ENCODE measurements around the gene GPR37L1. TPM values are rescaled to one million over a fixed set of nuclear protein-coding genes. Genes with fewer than 3 reads are reported as not detected.

Gene GPR37L1
- total and polyA plus RNA-seq, 7 experiments from 2014 or later: 0.02 to 0.09 TPM; not detected in 5

- H3K36me3 Mint-ChIP-seq: peaks cover 18 to 61% (median 25%) of the 10 kb centered on the region in 5 donors
- H3K27ac Mint-ChIP-seq: peak overlapping the region; percentile 26 to 87 (median 64)
- intact Hi-C loops (cut with micrococcal nuclease): loop anchor here (1.0 to 5.0 kb wide), 5 partner anchors 9 to 732 kb away; partner anchors contain the start of gene RABIF (in 1 of the 2)
- Histone ChIP-seq H3K4me3 (ENCODE audit: low read length) (no peak overlapping the region), H3K9me3 (ENCODE audit: control insufficient read depth in 2 of 3, low read length in 3 of 3) (no peaks in the 10 kb centered on the region), H3K27ac (ENCODE audit: low read depth, low read length) (peak overlapping the region; percentile 47), H3K4me1 (ENCODE audit: control insufficient read depth in 2 of 2, insufficient read depth in 2 of 2, low read length in 2 of 2) (peaks cover 30 to 36% of the 10 kb centered on the region in 2 donors), H3K27me3 (ENCODE audit: control insufficient read depth in 2 of 2, insufficient read depth in 2 of 2, low read length in 2 of 2) (no peaks in the 10 kb centered on the region), H3K36me3 (ENCODE audit: control insufficient read depth in 2 of 3, insufficient read depth in 3 of 3, low read length in 3 of 3) (peaks cover 24 to 75% (median 38%) of the 10 kb centered on the region in 3 experiments)
- CTCF ChIA-PET: interaction anchor here (0.7 to 2.7 kb wide), 10 partner anchors 10 to 160 kb away, joined by 3 to 19 read pairs (median 6); partner anchors contain the start of gene LGR6
- peaks cover 28 to 62% (median 55%) of the 10 kb centered on the region in 7 donors for H3K4me1 Mint-ChIP-seq
- H3K9me3 Mint-ChIP-seq: no peaks in the 10 kb centered on the region
- H3K27me3 Mint-ChIP-seq: no peaks in the 10 kb centered on the region
- peak overlapping the region in 2 of 10 donors; percentile 20 to 41 for H3K4me3 Mint-ChIP-seq
- POLR2A ChIA-PET: interaction anchor here (0.6 to 1.9 kb wide), 3 partner anchors 10 to 58 kb away, joined by 3 to 6 read pairs (median 3); no protein-coding TSS in a partner anchor
- ATAC-seq (no peak), DNase-seq (no peak)
Observed at GRCh38 chr1:202155478-202156021, 32.8 kb downstream of the GPR37L1 start.

- peak overlapping the region; percentile 19 to 87 (median 69) for H3K27ac Mint-ChIP-seq
Observed at GRCh38 chr1:202156590-202156989, 33.9 kb downstream of the GPR37L1 start.

GRCh38 chr1:202157945-202158344 lies 35.2 kb downstream of the GPR37L1 start:
- Histone ChIP-seq H3K9me3 (ENCODE audit: control insufficient read depth in 2 of 3, low read length in 3 of 3) (no peaks in the 10 kb centered on the region), H3K27me3 (ENCODE audit: control insufficient read depth in 2 of 2, insufficient read depth in 2 of 2, low read length in 2 of 2) (no peaks in the 10 kb centered on the region), H3K4me1 (ENCODE audit: control insufficient read depth in 2 of 2, insufficient read depth in 2 of 2, low read length in 2 of 2) (peaks cover 54 to 60% of the 10 kb centered on the region in 2 donors), H3K27ac (ENCODE audit: low read depth, low read length) (peak overlapping the region; percentile 90), H3K36me3 (ENCODE audit: control insufficient read depth in 2 of 3, insufficient read depth in 3 of 3, low read length in 3 of 3) (peaks cover 6 to 51% (median 15%) of the 10 kb centered on the region in 3 experiments), H3K4me3 (ENCODE audit: low read length) (no peak overlapping the region)
- Mint-ChIP-seq H3K4me3 (peak overlapping the region in 6 of 10 donors; percentile 57 to 99 (median 98)), H3K27ac (peak overlapping the region in 8 of 9 donors; percentile 36 to 98 (median 79)), H3K27me3 (no peaks in the 10 kb centered on the region), H3K36me3 (peaks cover 10 to 49% (median 17%) of the 10 kb centered on the region in 5 donors), H3K4me1 (peaks cover 40 to 83% (median 71%) of the 10 kb centered on the region in 7 donors), H3K9me3 (no peaks in the 10 kb centered on the region)
- intact Hi-C loops (cut with micrococcal nuclease): loop anchor here in 1 of 2 donors (5.0 kb wide), 1 partner anchor 729 kb away; the partner anchor contains the start of gene RABIF
- POLR2A ChIA-PET: interaction anchor here (1.0 kb wide), 1 partner anchor 10 kb away, joined by 3 read pairs; no protein-coding TSS in a partner anchor
- CTCF ChIA-PET: no interaction called here
- ATAC-seq: no peak
- no peak for DNase-seq

More at GRCh38 chr1:202156590-202156989, 33.9 kb downstream of the GPR37L1 start:
- H3K27me3 Mint-ChIP-seq: no peaks in the 10 kb centered on the region
- Histone ChIP-seq H3K9me3 (ENCODE audit: control insufficient read depth in 2 of 3, low read length in 3 of 3) (no peaks in the 10 kb centered on the region), H3K4me3 (ENCODE audit: low read length) (no peak overlapping the region), H3K27me3 (ENCODE audit: control insufficient read depth in 2 of 2, insufficient read depth in 2 of 2, low read length in 2 of 2) (no peaks in the 10 kb centered on the region), H3K4me1 (ENCODE audit: control insufficient read depth in 2 of 2, insufficient read depth in 2 of 2, low read length in 2 of 2) (peaks cover 40 to 46% of the 10 kb centered on the region in 2 donors), H3K36me3 (ENCODE audit: control insufficient read depth in 2 of 3, insufficient read depth in 3 of 3, low read length in 3 of 3) (peaks cover 17 to 65% (median 28%) of the 10 kb centered on the region in 3 experiments), H3K27ac (ENCODE audit: low read depth, low read length) (peak overlapping the region; percentile 22)
- H3K9me3 Mint-ChIP-seq: no peaks in the 10 kb centered on the region
- ChIA-PET POLR2A (interaction anchor here (0.6 to 1.9 kb wide), 5 partner anchors 8 to 311 kb away, joined by 3 to 6 read pairs (median 3); no protein-coding TSS in a partner anchor), CTCF (interaction anchor here (0.6 to 2.7 kb wide), 4 partner anchors 21 to 159 kb away, joined by 3 to 19 read pairs (median 10); no protein-coding TSS in a partner anchor)
- intact Hi-C loops (cut with micrococcal nuclease): loop anchor here in 1 of 2 donors (5.0 kb wide), 1 partner anchor 731 kb away; the partner anchor contains the start of gene RABIF
- peaks cover 34 to 69% (median 60%) of the 10 kb centered on the region in 7 donors for H3K4me1 Mint-ChIP-seq
- H3K4me3 Mint-ChIP-seq: peak overlapping the region in 4 of 10 donors; percentile 20 to 59 (median 36)
- H3K36me3 Mint-ChIP-seq: peaks cover 10 to 52% (median 17%) of the 10 kb centered on the region in 5 donors
- ATAC-seq: no peak
- no peak for DNase-seq

GRCh38 chr1:202158810-202159533 lies 36.3 kb downstream of the GPR37L1 start:
- POLR2A ChIA-PET: interaction anchor here (0.6 to 4.3 kb wide), 2 partner anchors 8 to 14 kb away, joined by 3 to 54 read pairs; partner anchors contain the start of gene ARL8A
- Histone ChIP-seq H3K4me1 (ENCODE audit: control insufficient read depth in 2 of 2, insufficient read depth in 2 of 2, low read length in 2 of 2) (peaks cover 64 to 70% of the 10 kb centered on the region in 2 donors), H3K27ac (ENCODE audit: low read depth, low read length) (peak overlapping the region; percentile 90), H3K27me3 (ENCODE audit: control insufficient read depth in 2 of 2, insufficient read depth in 2 of 2, low read length in 2 of 2) (no peaks in the 10 kb centered on the region), H3K9me3 (ENCODE audit: control insufficient read depth in 2 of 3, low read length in 3 of 3) (no peaks in the 10 kb centered on the region), H3K36me3 (ENCODE audit: control insufficient read depth in 2 of 3, insufficient read depth in 3 of 3, low read length in 3 of 3) (peaks cover 6 to 41% (median 12%) of the 10 kb centered on the region in 3 experiments), H3K4me3 (ENCODE audit: low read length) (peak overlapping the region; percentile 98)
- Mint-ChIP-seq H3K4me1 (peaks cover 43 to 93% (median 78%) of the 10 kb centered on the region in 7 donors), H3K4me3 (peak overlapping the region; percentile 91 to 99 (median 98)), H3K36me3 (peaks cover 6 to 41% (median 11%) of the 10 kb centered on the region in 5 donors), H3K27me3 (no peaks in the 10 kb centered on the region), H3K27ac (peak overlapping the region; percentile 97 to 99 (median 98)), H3K9me3 (no peaks in the 10 kb centered on the region)
- intact Hi-C loops (cut with micrococcal nuclease): loop anchor here in 1 of 2 donors (1.0 to 5.0 kb wide), 2 partner anchors 14 to 728 kb away; partner anchors contain the start of gene RABIF
- ATAC-seq (no peak), DNase-seq (no peak)
- CTCF ChIA-PET: interaction anchor here (0.6 to 1.7 kb wide), 2 partner anchors 8 to 23 kb away, joined by 5 to 11 read pairs; no protein-coding TSS in a partner anchor

GRCh38 chr1:202159534-202160371 lies 37.0 kb downstream of the GPR37L1 start:
- no peaks in the 10 kb centered on the region for H3K27me3 Mint-ChIP-seq
- peaks cover 47 to 98% (median 82%) of the 10 kb centered on the region in 7 donors for H3K4me1 Mint-ChIP-seq
- H3K36me3 Mint-ChIP-seq: peaks cover 3 to 36% (median 9%) of the 10 kb centered on the region in 5 donors
- Histone ChIP-seq H3K27ac (ENCODE audit: low read depth, low read length) (peak overlapping the region; percentile 90), H3K36me3 (ENCODE audit: control insufficient read depth in 2 of 3, insufficient read depth in 3 of 3, low read length in 3 of 3) (peaks cover 4 to 33% (median 6%) of the 10 kb centered on the region in 3 experiments), H3K27me3 (ENCODE audit: control insufficient read depth in 2 of 2, insufficient read depth in 2 of 2, low read length in 2 of 2) (no peaks in the 10 kb centered on the region), H3K4me1 (ENCODE audit: control insufficient read depth in 2 of 2, insufficient read depth in 2 of 2, low read length in 2 of 2) (peaks cover 71 to 78% of the 10 kb centered on the region in 2 donors), H3K4me3 (ENCODE audit: low read length) (peak overlapping the region; percentile 98), H3K9me3 (ENCODE audit: control insufficient read depth in 2 of 3, low read length in 3 of 3) (no peaks in the 10 kb centered on the region)
- peak overlapping the region; percentile 97 to 99 (median 98) for H3K27ac Mint-ChIP-seq
- intact Hi-C loops (cut with micrococcal nuclease): loop anchor here (1.0 to 10.0 kb wide), 12 partner anchors 14 to 1165 kb away; partner anchors contain the start of genes RABIF (in 2 of the 2), ARL8A (in 1 of the 2), CYB5R1 (in 1 of the 2) and PCAT6 (in 1 of the 2)
- peak overlapping the region; percentile 91 to 99 (median 98) for H3K4me3 Mint-ChIP-seq
- H3K9me3 Mint-ChIP-seq: no peaks in the 10 kb centered on the region
- ATAC-seq (peak; percentile 36), DNase-seq (peak in 8 of 9 donors; percentile 43 to 73 (median 56))
- CTCF ChIA-PET: interaction anchor here (0.5 to 1.7 kb wide), 14 partner anchors 8 to 190 kb away, joined by 3 to 11 read pairs (median 4); no protein-coding TSS in a partner anchor
- POLR2A ChIA-PET: interaction anchor here (0.6 to 4.3 kb wide), 7 partner anchors 7 to 1045 kb away, joined by 3 to 54 read pairs (median 3); partner anchors contain the start of genes ARL8A and UBE2T

Data from naive thymus-derived CD4-positive, alpha-beta T cell (primary cell).